HTERT RPE-1 (cell line): ENCODE data around the gene RGS2.

Experiments
- in situ Hi-C: fragments of 300-500 bp; cut with MboI; formaldehyde crosslinking; loops from 4 replicates; pipeline ENCODE4 v1.14.3; 2020; ENCODE audit warnings: low sequenced_read_pairs

Gene RGS2

DNA sequence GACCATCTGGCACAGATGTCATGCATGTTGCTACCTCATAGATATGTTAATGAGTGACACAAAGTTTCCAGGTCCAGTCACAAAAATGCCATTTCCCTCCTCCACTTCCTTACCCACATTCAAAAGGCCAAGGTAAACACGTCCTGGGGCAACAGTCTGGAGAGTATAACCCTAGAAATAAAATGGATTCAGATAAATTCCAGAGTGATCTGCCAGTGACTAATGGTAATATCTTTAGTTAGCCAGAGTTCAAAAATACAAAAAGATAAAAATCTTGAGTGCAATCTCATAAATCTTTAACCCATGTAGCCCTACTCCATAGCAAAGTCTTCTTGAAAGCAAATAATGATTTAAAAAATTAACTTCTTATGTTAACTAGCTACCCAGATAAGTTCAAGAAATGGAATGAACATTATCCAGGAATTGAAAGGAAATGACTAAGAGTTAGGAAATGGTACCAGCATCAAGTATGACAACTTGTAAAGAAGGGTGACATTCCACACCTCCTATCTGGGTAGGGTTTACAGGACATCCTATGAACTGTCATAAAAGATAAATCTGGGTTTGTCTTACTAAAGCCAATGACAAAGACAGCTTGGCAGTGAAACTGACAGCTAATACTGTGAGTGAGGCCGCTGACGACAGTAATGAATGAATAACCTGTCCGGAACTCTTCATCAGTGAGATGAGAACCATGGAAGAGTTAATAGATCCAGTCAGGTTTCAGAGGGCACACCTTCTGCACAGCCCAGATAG, 18.1 kb downstream of the RGS2 start:
- in situ Hi-C loops: no loop called here

DNA sequence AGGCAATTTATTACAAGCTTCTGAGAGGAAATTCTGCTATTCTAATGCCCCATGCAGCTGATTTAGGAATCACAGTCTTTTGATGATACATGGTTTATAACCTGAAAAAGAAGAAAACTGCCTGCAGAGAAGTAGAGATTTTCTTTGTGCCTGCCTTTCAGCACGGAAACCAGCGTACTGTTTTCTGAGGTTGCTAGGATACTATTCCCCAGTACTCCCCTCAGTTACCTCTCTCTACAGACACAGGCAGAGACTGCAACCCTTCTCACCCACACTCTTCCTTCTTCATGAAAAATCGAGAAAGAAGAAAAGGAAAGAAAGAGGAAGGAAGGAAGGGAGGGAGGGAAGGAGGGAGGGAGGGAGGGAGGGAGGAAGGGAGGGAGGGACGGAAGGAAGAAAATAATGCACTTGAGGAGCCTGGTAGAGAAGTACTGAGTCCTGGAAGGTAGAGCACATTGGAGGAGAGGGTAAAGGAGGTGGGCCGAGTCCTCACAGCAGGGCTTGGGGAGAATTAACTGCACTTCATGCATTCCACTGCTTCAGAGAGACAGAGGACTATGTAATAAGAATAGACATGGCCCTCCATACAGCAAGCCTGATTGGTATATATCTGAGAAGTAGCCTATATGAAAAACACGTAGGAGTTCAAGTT, 21.9 kb downstream of the RGS2 start:
- in situ Hi-C loops: no loop called here

DNA sequence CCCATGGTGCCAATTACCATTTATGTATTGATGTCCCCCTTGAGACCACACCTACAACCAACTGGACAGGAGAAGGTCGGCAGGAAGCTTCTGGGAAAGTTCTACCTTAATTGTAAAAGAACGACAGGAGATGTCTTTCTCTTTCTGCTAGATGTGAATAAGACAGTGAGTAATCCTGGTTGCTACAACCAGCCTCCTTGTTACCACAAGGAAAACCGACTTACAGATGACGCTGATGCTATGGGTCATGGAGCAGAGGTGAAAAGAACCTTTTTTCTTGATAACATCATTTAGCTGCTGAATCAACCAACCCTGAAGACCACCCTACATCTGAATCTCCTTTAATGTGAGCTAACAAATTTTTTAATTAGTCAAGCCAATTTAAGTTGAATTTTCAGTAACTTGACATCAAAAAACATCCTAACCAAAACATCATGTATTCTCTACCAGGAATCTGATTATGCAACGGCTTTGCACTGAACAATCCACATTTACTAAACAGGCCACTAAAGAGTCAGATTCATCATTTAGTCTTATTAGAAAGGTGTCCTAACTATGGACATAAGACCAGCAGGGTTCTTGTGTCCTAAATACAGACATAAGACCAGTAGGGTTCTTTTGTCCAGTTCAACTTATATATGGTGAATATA, 23.0 kb downstream of the RGS2 start:
- in situ Hi-C loops: no loop called here

DNA sequence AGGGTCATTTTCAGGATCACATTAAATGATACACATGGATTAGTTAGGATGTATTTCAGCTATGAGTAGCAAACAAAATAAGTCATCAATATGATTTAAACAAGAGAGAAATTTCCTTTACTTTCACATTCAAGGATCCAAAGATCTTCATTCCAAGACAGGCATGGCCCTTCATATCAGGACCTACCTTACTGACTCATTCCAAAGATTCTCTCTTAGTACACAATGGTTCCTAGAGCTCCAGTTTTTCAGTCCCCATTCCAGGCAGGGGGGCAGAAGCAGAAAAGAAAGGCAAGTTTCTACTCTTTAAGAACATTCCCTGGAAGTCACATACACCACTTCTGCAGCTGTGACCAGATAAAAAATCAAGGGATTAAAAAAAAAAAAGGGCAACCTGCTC, 23.7 kb downstream of the RGS2 start:
- in situ Hi-C loops: no loop called here

DNA sequence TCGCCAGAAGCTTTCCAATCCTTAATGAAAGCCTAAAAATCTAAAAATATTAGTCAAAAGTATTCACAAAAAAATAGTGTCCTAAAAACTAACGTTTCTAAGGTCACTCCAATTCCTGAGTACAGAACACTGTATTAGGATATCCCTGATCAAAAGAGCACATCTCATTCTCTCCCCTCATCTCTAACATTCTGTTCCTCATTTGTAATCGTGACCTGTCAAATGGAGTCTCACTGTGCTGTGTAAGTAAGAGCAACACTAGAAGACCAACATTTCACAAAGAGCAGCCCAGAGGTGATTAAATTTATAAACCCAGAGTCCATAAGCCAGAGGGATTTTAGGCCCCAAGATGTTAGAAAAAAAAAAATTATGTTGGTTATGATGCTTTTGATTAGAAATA, 26.3 kb downstream of the RGS2 start:
- in situ Hi-C loops: no loop called here

DNA sequence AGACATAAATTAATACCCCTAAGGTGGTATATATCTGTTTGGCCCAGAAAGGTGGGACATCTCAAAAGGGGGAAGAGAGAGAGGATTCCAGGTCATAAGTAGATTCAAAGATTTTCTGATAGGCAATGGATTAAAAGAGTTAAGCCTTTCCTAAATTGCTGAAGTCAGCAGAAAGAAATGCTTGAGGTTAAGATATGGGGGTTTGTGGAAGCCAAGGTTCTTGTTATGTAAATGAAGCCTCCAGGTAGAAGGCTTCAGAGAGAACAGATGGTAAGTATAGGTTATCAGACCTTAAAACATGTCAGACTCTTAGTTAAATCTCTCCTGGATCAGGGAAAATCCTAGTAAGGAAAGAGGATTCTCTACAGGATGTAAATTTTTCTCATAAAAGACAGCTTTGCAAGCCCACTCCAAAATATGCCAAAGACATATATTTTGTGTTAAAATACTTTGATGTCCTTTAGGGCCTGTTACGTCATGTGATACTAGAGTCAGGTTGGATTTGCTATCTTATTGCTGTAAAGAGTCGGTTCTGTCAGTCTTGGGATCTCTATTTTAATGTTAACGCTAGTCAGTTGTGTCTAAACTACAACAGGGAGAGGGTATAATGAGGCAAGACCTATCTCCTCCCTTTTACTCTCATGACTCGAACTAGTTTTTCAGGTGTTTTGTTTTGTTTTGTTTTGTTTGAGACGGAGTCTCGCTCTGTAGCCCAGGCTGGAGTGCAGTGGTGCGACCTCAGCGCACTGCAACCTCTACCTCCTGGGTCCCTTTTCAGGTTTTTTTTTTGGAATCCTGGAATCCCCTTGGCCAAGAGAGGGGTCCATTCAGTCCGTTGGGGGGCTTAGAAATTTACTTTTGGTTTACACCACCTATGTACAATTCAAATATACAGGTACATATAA, 30.6 kb downstream of the RGS2 start:
- in situ Hi-C loops: no loop called here

DNA sequence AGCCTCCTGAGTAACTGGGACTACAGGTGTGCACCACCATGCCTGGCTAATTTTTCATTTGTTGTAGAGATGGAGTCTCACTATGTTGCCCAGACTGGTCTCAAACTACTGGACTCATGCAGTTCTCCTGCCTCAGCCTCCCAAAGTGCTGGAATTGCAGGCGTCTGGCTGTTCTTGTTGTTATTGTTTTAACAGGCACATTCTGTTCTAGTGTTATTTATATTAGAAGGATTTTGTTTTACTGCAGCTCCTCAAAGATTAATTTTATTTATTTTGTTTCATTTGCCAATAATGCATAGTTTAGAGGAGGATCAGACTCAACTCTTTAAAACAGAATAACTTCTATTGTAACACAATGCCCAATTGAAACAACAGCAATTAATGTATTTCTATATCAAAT, 35.5 kb downstream of the RGS2 start:
- in situ Hi-C loops: no loop called here

DNA sequence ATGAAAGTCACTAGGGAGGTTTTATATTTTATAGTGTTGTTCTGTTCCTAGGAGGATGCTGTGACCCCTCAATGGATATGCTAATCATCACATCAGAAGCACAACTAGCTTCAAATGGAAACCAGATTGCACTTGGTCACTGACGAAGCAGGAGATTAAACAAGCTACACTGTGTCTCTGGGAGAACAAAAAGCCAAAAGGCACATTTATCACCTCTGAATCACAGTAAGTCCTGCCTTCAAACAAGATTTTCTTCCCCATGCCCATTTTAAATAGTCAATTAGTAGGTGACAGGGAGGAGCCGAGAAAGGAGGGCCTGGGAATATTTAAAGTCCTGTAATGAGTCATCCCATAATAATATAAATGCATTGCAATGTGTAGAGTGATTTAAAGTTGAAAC, 38.1 kb downstream of the RGS2 start:
- in situ Hi-C loops: no loop called here

DNA sequence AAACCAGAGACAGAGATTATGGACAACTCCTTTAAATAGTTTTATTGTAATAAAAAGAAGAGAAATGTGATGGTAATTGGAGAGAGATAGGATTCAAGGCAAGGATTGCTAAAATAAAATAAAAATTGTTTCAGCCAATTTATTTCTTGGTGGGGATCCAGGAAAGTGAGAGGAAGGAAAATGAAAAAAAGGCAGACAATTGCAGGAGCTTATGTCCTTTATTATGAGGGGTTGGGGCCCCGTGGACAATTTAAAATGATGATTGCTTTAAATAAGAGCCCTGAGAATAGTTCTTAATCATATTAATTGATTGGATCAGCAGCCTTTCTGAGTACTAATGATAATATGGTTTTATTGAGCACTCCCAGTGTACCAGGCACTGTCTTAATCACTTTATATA, 40.2 kb downstream of the RGS2 start:
- in situ Hi-C loops: no loop called here

DNA sequence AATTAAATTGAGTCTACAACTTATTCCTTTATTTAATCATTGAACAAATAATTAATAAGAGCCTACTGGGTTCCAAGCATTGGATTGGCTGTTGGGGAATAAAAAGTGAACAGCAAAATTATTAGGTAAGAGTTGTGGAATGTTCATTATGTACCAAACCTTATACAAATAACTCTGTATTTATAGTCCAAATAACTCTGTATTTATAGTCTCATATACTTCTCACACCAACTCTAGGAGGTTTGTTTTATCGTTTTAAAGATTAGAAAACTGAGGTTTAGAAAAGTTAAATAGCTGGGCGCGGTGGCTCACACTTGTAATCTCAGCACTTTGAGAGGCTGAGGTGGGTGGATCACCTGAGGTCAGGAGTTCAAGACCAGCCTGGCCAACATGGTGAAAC, 40.6 kb downstream of the RGS2 start:
- in situ Hi-C loops: no loop called here

DNA sequence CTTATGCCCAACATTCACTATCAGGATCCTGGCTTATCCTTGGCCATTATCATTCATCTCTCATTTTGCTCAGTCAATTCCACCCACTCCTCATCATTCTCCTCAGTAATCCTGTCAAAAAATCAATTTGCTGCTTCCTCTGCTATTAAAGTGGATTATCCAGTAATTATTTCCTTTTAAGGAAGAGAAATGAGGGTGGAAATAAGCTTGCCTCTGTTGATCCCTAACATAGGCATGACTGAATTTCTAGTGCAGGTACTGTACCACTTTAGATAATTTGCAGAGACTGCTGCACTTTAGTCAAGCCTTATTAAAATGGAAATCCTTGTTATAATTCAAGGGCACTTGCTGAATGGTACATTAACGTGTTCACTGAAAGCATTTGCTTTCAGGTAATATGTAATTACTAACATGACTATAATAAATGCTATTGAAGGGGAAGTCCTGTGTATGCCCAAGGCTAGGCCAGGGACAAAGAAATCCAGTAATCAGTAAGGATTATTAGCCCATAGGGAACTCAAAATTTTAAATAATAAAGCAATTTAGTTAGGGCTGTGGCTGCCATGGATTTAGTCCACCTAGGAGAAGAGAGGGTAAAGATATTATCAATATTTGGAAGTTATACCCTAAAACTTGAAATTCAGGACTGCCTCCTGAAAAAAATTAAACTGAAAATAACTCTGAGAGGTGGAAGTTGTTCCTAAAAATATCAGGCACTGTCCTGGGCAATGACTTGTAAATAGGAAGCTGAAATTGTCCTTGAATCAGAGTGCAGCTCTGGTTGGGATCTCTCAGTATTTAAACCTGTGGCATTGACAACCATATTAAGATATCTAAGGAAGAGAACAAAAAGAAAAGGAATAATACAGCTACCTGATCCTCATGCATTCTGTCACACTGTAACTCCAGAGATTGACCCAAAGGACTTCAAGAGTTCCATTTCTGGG, 43.4 kb downstream of the RGS2 start:
- in situ Hi-C loops: no loop called here

DNA sequence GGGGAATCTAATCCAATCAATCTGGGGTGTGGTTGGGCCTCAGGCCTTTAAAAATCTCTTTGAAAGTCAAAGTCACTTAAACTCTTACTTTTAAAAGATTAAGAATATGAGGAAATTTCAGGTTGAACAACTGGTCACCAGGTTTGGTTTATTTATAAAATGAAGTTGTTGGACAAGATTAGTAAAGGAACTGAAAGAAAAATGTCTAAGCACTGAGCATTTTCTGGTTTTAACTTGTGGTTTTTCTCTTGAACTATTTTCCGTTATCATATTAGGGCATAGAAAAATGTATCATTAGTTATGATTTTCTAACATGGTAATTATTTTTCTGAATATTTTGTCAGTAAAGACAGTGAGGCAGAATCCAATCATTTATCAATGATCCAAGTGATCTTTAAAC, 49.6 kb downstream of the RGS2 start:
- in situ Hi-C loops: no loop called here

DNA sequence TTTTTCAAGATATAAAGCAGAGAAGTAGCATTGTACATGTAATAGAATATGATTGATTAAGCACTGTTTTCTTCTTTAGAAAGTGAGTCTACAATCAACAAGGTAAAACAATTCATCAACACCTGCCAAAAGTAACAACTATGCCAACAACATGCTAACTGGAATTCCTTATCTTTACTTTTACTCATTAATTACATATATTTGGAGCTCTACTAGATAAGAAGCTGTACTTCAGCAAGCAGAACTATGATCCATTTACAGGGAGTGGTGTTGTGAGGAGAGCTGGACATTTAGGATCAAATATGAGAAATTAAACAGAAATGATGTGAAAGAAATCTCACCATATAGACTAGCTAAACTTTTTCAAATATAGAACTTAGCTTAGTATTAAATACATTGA, 51.0 kb downstream of the RGS2 start:
- in situ Hi-C loops: no loop called here

DNA sequence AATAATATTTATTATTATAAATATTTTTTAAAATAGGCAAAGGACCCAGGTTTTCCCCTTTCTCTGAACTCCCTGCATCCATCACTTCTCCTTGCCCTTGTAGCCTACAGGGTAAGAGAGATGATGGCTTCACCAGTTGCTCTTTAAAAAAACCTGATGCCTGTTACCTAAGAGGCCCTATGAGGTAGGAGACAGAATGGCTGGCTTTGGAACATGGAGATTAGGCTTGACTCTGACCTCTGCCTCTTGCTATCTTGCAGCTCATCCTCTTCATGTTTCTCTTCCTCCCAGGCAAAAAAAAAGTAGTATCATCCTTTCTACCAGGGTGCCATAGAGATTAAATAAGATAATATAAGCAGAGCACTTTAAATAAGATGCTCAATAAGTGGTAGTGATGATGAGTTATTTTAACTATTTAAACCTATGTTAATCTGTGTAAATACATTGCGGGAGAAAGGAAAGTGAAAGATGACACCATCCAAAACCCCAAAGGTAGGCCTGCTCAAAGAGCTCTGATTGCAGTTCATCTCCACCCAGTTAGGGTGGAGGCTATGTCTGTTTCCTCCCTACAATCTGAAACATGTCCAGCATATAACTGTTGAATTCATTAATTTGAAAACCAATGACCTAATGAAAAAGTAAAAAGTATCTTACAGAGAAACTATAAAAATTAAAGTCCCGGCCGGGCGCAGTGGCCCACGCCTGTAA, 51.8 kb downstream of the RGS2 start:
- in situ Hi-C loops: no loop called here

DNA sequence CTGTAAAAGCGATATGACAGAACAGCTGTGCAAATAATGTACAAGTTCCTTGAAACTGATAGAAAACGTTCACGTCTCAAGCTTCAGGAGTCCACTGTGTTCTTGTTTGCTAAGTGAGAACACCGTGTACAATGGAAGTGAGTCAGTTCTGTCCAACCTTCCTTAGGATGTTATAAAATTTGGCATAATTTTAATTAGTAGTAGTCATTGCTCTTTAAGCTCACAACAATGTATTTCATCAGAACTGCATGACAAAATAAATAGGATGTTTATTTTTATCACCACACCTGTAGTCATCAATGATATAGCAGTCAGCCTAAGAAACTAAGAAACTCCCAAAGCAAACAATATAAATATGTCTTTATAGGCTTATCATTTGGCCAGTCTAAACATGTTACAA, 53.0 kb downstream of the RGS2 start:
- in situ Hi-C loops: no loop called here
